Colonic mucosa (tissue), 4 donors: Measurements from ENCODE around the gene SUN3. TPM values are rescaled to one million over a fixed set of nuclear protein-coding genes. Genes with fewer than 3 reads are reported as not detected.
A peak's percentile ranks its signal among the peaks of the same experiment; 100 is the strongest.
"Not testable (repeated sequence)": the region's sequence is repeated elsewhere in the genome, so short reads cannot be mapped to it uniquely, and the experiment has no call there.

Experiments used
- DNase-seq: peaks from one replicate; pipeline ENCODE4 v3.0.0-alpha.2; 2020
- H3K27ac ChIP-seq: fragments of 200-600 bp; one replicate; pipeline ENCODE4 v1.8.0; 2021
- H3K27me3 ChIP-seq: fragments of 200-600 bp; one replicate; pipeline ENCODE4 v1.8.0; 2021
- H3K36me3 ChIP-seq: fragments of 200-600 bp; one replicate; pipeline ENCODE4 v1.8.0; 2021
- H3K4me1 ChIP-seq: fragments of 200-600 bp; one replicate; pipeline ENCODE4 v1.8.0; 2021; ENCODE audit warnings: mild to moderate bottlenecking
- H3K4me3 ChIP-seq: fragments of 200-600 bp; one replicate; pipeline ENCODE4 v1.8.0; 2021
- H3K9ac ChIP-seq, 2 donors: one replicate each; pipeline ENCODE4 v1.7.0; 2013; ENCODE audit warnings: control low read depth in 2 of 2, low read depth in 2 of 2, low read length in 2 of 2
- H3K9me3 ChIP-seq: fragments of 200-600 bp; one replicate; pipeline ENCODE4 v1.8.0; 2021
- intact Hi-C: fragments of 100-400 bp; cut with DNase I; formaldehyde crosslinking; loops from one replicate; pipeline ENCODE4 v1.14.1; 2022
- total RNA-seq, 2 donors: library from RNA; stranded (reverse); fragmentation: NEBNext Ultra II Directional in 1 of 2; extraction: Animal tissue kit (Norgen Biotek cat#: 25700) in 1 of 2; gene quantifications; one replicate each; pipeline ENCODE4 v1.2.1, GENCODE V29; 2021
- TF ChIP-seq, protein P1 (sequence below): fragments of 200-600 bp; IDR thresholded peaks from one replicate; pipeline ENCODE4 v1.8.0; 2022; ENCODE audit warnings: antibody characterized with exemption, mild to moderate bottlenecking
- donor health status: healthy.
- donor health status: DM: no; HTN: no; CAD: no.
- donor health status: DM: no; HTN: no; CAD: no.

Gene SUN3
- total RNA-seq, 2 donors from 2014 or later, result not detected

DNA sequence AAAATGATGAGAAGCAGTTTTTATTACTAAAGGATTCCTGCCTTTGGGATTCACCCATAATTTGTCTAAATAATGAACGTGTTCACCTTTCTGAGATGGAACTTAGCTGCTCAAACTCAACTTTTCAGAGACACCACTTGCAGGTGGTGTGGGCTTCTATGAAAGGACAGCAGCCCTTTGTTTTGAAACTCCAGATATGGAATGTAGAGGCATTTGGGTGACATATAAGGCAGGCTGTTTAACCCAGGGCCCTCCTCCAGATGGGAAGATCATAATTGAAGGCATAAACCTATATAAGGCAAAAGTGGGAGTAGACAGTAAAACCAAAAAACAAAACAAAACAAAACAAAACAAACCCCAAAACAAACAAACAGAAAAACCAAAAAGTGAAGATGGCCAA lies 37.6 kb downstream of the SUN3 start:
- no peak for DNase-seq
- no peaks in the 10 kb centered on the region for H3K36me3 ChIP-seq
- H3K9me3 ChIP-seq, result no peaks in the 10 kb centered on the region
- H3K9ac ChIP-seq, result no peak overlapping the region
- H3K27me3 ChIP-seq, result no peaks in the 10 kb centered on the region
- TF ChIP-seq, protein P1, sequence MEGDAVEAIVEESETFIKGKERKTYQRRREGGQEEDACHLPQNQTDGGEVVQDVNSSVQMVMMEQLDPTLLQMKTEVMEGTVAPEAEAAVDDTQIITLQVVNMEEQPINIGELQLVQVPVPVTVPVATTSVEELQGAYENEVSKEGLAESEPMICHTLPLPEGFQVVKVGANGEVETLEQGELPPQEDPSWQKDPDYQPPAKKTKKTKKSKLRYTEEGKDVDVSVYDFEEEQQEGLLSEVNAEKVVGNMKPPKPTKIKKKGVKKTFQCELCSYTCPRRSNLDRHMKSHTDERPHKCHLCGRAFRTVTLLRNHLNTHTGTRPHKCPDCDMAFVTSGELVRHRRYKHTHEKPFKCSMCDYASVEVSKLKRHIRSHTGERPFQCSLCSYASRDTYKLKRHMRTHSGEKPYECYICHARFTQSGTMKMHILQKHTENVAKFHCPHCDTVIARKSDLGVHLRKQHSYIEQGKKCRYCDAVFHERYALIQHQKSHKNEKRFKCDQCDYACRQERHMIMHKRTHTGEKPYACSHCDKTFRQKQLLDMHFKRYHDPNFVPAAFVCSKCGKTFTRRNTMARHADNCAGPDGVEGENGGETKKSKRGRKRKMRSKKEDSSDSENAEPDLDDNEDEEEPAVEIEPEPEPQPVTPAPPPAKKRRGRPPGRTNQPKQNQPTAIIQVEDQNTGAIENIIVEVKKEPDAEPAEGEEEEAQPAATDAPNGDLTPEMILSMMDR, result no peak
- H3K4me1 ChIP-seq, result peaks cover 4% of the 10 kb centered on the region
- peak overlapping the region; percentile 47 for H3K4me3 ChIP-seq
- intact Hi-C loops, result loop anchor here (5.0 kb wide), 1 partner anchor 116 kb away; no protein-coding TSS in a partner anchor
- H3K27ac ChIP-seq, result peak overlapping the region; percentile 81

GRCh38 chr7:47990592-47990991 lies 38.3 kb downstream of the SUN3 start:
- no peak overlapping the region for H3K4me3 ChIP-seq
- DNase-seq, result no peak
- intact Hi-C loops, result loop anchor here (5.0 kb wide), 1 partner anchor 117 kb away; no protein-coding TSS in a partner anchor

GRCh38 chr7:47989607-47990400 lies 39.1 kb downstream of the SUN3 start:
- intact Hi-C loops, result loop anchor here (5.0 kb wide), 2 partner anchors 102 to 117 kb away; no protein-coding TSS in a partner anchor
- DNase-seq, H3K36me3 ChIP-seq, H3K4me1 ChIP-seq, H3K4me3 ChIP-seq, H3K27me3 ChIP-seq, H3K9me3 ChIP-seq, H3K9ac ChIP-seq, H3K27ac ChIP-seq: not testable (repeated sequence)

More at GRCh38 chr7:47990592-47990991, 38.3 kb downstream of the SUN3 start:
- no peak overlapping the region for H3K9ac ChIP-seq
- no peaks in the 10 kb centered on the region for H3K27me3 ChIP-seq
- peaks cover 4% of the 10 kb centered on the region for H3K4me1 ChIP-seq
- H3K27ac ChIP-seq, result no peak overlapping the region
- TF ChIP-seq, protein P1, result no peak
- no peaks in the 10 kb centered on the region for H3K9me3 ChIP-seq
- H3K36me3 ChIP-seq, result no peaks in the 10 kb centered on the region

GRCh38 chr7:47988496-47989386 lies 40.2 kb downstream of the SUN3 start:
- no peak overlapping the region for H3K4me3 ChIP-seq
- no peak overlapping the region for H3K9ac ChIP-seq
- TF ChIP-seq, protein P1, result peak; percentile 19
- H3K9me3 ChIP-seq, result no peaks in the 10 kb centered on the region
- H3K4me1 ChIP-seq, result peaks cover 4% of the 10 kb centered on the region
- no peak overlapping the region for H3K27ac ChIP-seq
- no peaks in the 10 kb centered on the region for H3K36me3 ChIP-seq
- no peak for DNase-seq
- intact Hi-C loops, result loop anchor here (5.0 kb wide), 1 partner anchor 104 kb away; no protein-coding TSS in a partner anchor
- no peaks in the 10 kb centered on the region for H3K27me3 ChIP-seq

DNA sequence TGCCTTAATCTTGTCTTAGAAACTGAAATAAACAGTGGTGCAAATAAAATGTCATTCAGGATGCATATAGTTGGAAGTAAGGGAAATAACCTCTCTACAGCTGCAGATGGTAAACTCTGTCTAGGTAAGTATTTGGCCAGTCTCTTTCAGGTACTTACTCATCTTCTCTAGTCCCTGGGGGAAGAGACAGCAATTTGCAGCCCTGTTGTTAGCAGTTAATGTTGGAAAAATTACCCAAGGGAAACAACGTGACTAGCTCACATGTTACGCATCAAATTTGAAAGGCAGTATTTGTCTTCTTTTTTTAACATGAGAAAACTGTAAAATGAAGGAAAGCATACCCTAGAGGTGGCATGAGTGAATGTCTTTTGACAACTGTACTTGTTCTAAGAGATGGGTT lies 46.3 kb downstream of the SUN3 start:
- intact Hi-C loops, result no loop called here

DNA sequence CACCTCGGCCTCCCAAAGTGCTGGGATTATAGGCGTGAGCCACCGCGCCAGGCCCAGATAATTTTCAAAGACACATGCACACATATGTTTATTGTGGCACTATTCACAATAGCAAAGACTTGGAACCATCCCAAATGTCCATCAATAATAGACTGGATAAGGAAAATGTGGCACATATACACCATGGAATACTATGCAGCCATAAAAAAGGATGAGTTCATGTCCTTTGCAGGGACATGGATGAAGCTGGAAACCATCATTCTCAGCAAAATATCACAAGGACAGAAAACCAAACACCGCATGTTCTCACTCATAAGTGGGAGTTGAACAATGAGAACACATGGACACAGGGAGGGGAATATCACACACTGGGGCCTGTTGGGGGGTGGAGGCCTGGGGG lies 48.3 kb downstream of the SUN3 start:
- H3K9me3 ChIP-seq, H3K36me3 ChIP-seq, H3K4me3 ChIP-seq, intact Hi-C loops, DNase-seq, H3K27me3 ChIP-seq, H3K27ac ChIP-seq, H3K4me1 ChIP-seq, H3K9ac ChIP-seq: not testable (repeated sequence)

More for the DNA sequence above, 46.3 kb downstream of the SUN3 start:
- no peaks in the 10 kb centered on the region for H3K27me3 ChIP-seq
- H3K9ac ChIP-seq, result no peak overlapping the region
- no peaks in the 10 kb centered on the region for H3K9me3 ChIP-seq
- no peaks in the 10 kb centered on the region for H3K4me1 ChIP-seq
- no peak for DNase-seq
- no peak overlapping the region for H3K27ac ChIP-seq
- no peak overlapping the region for H3K4me3 ChIP-seq
- H3K36me3 ChIP-seq, result no peaks in the 10 kb centered on the region
- TF ChIP-seq, protein P1, result no peak
